ENCODE data around the gene ZNF584.

ZNF584 gene

DNA sequence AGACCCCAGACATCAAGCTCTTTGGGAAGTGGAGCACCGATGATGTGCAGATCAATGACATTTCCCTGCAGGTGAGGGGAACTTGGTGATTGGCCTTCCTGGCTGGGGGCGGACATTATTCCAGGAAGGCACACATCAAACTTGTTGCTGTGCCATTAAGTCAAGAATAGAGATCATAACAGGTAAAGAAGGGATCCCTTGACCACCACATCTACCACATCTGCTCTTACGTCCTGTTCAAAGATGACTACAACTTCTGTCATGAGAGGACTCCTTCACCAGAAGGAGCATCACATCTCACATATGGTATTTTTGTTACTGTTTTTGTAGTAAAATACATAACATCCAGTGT, 20.3 kb upstream of the ZNF584 start:
- TF ChIP-seq, protein P1, sequence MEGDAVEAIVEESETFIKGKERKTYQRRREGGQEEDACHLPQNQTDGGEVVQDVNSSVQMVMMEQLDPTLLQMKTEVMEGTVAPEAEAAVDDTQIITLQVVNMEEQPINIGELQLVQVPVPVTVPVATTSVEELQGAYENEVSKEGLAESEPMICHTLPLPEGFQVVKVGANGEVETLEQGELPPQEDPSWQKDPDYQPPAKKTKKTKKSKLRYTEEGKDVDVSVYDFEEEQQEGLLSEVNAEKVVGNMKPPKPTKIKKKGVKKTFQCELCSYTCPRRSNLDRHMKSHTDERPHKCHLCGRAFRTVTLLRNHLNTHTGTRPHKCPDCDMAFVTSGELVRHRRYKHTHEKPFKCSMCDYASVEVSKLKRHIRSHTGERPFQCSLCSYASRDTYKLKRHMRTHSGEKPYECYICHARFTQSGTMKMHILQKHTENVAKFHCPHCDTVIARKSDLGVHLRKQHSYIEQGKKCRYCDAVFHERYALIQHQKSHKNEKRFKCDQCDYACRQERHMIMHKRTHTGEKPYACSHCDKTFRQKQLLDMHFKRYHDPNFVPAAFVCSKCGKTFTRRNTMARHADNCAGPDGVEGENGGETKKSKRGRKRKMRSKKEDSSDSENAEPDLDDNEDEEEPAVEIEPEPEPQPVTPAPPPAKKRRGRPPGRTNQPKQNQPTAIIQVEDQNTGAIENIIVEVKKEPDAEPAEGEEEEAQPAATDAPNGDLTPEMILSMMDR (IDR thresholded peaks at IDR 0.05; ENCODE audit: borderline replicate concordance, insufficient read depth, low read depth, low read length): no peak
- peak overlapping the region; percentile 65 for H3K4me3 ChIP-seq (ENCODE audit: low read depth, low read length)

DNA sequence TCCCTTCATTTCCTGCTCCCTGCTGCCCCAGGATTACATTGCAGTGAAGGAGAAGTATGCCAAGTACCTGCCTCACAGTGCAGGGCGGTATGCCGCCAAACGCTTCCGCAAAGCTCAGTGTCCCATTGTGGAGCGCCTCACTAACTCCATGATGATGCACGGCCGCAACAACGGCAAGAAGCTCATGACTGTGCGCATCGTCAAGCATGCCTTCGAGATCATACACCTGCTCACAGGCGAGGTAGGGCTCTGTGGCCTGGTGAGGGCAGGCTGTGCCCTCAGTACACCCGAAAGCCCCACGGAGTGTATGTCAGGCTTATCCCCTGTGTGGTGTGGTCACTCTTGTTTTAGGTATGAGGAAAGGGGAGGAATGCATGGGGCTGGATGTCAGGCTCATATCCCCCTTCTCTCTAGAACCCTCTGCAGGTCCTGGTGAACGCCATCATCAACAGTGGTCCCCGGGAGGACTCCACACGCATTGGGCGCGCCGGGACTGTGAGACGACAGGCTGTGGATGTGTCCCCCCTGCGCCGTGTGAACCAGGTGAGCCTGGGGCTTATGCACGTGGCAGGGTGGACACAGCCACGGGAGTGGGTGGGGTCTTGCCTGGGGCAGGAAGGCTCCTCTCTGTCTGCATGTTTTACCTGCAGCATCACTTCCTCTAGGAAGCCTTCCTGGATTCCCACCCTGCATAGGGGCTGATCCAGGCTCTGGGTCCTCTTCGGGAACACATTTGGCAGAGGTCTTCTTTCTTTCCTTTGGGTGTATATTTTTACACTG, 15.3 kb upstream of the ZNF584 start:
- no peak overlapping the region for H3K4me3 ChIP-seq (ENCODE audit: low read depth, low read length)
- TF ChIP-seq, protein P1 (IDR thresholded peaks at IDR 0.05; ENCODE audit: borderline replicate concordance, insufficient read depth, low read depth, low read length): no peak

DNA sequence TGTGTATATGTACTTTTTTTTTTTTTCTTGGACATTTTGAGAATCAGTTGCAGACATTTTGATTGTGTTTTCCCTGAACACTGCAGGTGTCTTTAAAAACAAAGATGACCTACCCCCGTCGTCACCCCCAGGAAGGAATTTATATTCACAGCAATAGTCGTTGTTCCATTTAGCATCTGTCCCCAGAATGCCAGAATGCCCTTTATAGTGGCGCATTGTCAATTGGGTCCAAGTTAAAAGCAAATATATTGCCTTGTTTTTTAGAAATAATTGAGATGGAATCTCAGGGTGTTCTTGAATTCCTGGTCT, 14.8 kb upstream of the ZNF584 start:
- TF ChIP-seq, protein P1 (IDR thresholded peaks at IDR 0.05; ENCODE audit: borderline replicate concordance, insufficient read depth, low read depth, low read length): no peak
- no peak overlapping the region for H3K4me3 ChIP-seq (ENCODE audit: low read depth, low read length)

DNA sequence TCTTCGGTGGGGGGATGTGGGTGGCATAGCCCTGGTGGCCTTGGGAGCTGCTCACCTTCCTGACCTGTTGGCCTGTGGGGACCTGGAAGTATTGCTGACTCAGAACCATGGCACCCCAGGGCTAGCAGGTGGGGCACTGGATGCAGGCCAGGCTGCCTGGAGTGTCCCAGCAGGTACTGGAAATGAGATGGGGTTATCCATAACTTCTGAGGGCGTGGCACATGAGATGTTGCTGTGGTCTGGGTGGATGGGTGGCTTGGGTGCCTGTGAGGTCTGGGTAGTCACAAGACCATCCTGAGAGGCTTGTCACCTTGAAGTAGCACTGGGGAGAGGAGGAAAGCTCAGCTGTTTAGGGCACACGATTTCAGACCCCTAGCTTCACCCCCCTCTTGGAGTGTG, 13.6 kb upstream of the ZNF584 start:
- TF ChIP-seq, protein P1 (IDR thresholded peaks at IDR 0.05; ENCODE audit: borderline replicate concordance, insufficient read depth, low read depth, low read length): no peak
- no peak overlapping the region for H3K4me3 ChIP-seq (ENCODE audit: low read depth, low read length)

DNA sequence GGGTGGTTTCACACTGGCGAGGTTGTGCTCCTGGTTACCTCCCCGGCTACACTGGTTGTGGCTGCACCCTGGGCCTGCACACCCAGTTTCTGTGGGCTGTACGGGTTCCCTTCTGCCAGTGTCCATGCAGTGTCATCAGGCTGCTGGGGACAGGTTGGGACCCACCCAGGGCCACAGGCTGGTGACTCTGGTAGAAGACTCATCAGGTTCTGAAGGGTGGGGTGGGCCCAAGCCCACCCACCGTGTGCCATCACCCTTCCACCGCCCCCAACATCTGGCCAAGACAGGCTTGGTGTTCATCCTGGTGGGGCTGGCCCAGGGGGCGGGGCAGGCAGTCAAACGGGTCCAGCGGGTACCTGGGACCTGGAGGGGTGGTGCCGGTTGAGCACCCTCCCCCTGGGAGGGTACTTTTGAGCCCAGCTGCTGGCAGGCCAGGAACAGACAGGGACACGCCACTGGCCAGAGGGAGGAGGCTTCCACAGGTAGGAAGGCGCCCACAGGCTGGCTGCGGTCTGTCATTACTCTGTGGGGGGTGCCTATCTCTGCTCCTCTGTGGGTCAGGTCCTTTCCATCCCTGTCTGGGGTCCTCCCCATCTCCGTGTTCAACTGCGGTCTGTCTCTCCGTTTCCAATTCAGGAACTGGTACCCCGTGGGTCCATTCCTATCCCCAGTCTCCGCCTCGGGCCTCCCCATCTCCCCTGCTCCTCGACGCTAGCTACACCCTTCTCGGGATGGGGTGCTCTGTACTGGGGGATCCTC, 13.1 kb upstream of the ZNF584 start, which contains the start of gene RNF225:
TSS of gene RNF225 (plus strand) at position 437 of the 759 bp plus-strand sequence. CDS start 434 bp downstream, outside the sequence.
- H3K4me3 ChIP-seq (ENCODE audit: low read depth, low read length): no peak within 1 kb of the TSS

DNA sequence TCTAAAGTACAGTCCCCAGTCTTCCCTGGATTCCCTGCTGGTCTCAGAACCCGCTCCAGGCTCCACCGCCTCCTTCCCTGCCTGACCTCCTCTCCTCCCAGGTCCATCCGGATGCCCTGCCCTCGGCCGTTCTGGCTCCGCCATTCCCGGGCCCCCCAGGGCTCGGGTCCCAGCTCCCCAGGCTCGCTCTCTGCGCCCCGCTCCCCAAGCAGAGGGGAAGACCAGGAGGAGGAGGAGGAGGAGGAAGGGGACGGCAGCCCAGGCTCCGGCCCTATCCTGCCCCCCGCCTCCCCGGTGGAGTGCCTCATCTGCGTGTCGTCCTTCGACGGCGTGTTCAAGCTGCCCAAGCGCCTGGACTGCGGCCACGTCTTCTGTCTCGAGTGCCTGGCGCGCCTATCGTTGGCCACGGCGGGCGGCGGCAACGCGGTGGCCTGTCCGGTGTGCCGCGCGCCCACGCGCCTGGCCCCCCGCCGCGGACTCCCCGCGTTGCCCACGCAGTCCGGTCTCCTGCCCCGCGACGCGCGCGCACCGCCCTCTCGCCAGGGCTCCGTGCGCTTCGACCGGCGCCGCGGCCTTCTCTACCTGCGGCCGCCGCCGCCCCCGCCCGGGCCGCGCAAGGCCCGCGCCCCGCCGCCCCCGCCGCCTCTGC, 12.3 kb upstream of the ZNF584 start:
- no peak overlapping the region for H3K4me3 ChIP-seq (ENCODE audit: low read depth, low read length)
- TF ChIP-seq, protein P1 (IDR thresholded peaks at IDR 0.05; ENCODE audit: borderline replicate concordance, insufficient read depth, low read depth, low read length): no peak

More for the DNA sequence above, 13.1 kb upstream of the ZNF584 start, which contains the start of gene RNF225:
- TF ChIP-seq, protein P1 (IDR thresholded peaks at IDR 0.05; ENCODE audit: borderline replicate concordance, insufficient read depth, low read depth, low read length): no peak
